GM12865 (cell line): ENCODE measurements around the gene RAB15.

Experiments
- DNase-seq: peaks from one replicate; pipeline ENCODE4 v3.0.0; 2010; ENCODE audit warnings: low read depth
- H3K4me3 ChIP-seq: 2 replicates; pipeline ENCODE4 v1.5.1; 2011; ENCODE audit warnings: mild to moderate bottlenecking, low read depth, low read length, control low read depth
- TF ChIP-seq, protein P1 (sequence below): IDR thresholded peaks from 2 replicates; pipeline ENCODE4 v1.5.1; 2011; ENCODE audit warnings: low read length, control low read depth, low read depth, inconsistent platforms; ENCODE audit not compliant: insufficient read depth; ENCODE audit errors: missing control alignments

RAB15 gene

DNA sequence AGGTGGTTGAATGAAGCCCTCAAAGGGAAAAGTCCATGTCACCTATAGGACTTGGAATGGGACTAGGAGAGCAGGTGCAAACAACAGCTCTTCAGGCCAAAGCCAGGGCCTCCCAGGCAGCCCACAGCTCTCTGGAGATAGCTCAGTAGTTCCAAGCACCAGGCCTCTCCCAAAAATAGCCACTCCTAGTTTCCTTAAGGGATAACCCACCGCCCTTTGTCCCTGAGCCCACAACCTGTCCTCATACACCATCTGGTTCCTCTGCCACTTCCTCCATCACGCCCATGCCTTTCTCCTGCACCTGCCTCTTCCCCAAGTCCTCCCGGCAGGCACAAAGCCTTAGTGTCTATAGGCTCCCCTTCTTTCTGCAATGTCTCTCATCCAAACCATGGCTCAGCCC, 2.1 kb downstream of the RAB15 start:
- DNase-seq: no peak
- no peak overlapping the region for H3K4me3 ChIP-seq
- TF ChIP-seq, protein P1, sequence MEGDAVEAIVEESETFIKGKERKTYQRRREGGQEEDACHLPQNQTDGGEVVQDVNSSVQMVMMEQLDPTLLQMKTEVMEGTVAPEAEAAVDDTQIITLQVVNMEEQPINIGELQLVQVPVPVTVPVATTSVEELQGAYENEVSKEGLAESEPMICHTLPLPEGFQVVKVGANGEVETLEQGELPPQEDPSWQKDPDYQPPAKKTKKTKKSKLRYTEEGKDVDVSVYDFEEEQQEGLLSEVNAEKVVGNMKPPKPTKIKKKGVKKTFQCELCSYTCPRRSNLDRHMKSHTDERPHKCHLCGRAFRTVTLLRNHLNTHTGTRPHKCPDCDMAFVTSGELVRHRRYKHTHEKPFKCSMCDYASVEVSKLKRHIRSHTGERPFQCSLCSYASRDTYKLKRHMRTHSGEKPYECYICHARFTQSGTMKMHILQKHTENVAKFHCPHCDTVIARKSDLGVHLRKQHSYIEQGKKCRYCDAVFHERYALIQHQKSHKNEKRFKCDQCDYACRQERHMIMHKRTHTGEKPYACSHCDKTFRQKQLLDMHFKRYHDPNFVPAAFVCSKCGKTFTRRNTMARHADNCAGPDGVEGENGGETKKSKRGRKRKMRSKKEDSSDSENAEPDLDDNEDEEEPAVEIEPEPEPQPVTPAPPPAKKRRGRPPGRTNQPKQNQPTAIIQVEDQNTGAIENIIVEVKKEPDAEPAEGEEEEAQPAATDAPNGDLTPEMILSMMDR: no peak

DNA sequence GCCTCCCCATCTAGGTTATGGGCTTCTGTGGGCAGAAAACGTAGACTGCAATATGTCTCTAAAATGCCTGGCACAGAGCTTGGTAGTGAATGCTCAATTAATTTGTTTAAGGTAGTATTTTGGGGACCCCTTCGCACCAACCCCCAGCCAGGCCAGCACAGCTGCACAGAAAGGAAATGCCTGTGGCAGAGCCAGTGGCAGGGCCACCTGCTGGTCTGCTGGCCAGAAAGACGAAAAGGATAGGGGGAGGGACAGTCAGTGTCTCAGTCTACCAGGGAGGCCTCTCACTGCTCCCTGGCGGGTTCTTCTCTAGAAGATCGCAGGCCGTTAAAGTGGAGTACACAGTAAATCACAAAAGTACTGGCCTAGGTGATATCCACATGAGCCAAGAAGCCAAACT, 3.5 kb downstream of the RAB15 start:
- TF ChIP-seq, protein P1: no peak
- no peak overlapping the region for H3K4me3 ChIP-seq
- no peak for DNase-seq

DNA sequence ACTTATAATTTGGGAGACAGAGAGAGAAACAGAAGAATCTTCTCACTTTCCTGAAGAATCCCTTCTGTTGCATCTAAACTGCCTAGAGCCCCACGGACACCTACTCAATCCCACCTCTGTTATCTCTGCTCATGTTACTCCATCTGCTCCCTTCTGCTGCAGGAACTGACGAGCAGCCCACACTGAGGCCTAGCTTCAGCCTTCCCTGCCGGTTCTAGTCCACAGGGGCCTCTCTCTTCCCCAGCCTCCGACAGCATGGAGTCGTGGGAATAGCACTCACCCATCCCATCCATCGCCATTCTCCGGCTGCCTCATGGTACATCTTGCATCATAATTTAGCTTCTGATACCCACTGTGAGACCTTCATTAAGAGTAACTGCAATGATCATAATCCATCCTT, 4.0 kb downstream of the RAB15 start:
- TF ChIP-seq, protein P1: no peak
- no peak for DNase-seq
- no peak overlapping the region for H3K4me3 ChIP-seq

DNA sequence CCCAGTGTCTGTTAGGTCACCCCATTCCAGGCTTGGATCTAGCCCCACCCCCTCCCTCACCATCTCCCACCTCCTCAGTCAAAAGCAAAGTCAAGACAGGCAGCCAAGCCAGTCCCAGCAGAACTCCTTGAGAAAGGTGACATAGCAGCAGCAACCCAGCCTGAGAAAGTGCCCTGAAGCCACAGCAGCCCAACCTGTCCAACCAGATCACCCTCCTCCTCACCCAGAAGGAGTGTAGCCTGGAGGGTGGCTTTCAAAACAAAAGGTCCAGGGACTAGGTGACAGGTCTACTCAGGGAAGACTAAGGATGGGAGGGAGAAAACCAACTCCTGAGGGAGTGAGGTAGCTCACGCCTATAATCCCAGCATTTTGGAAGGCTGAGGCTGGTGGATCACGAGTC, 5.2 kb downstream of the RAB15 start:
- TF ChIP-seq, protein P1: no peak
- H3K4me3 ChIP-seq: no peak overlapping the region
- no peak for DNase-seq

DNA sequence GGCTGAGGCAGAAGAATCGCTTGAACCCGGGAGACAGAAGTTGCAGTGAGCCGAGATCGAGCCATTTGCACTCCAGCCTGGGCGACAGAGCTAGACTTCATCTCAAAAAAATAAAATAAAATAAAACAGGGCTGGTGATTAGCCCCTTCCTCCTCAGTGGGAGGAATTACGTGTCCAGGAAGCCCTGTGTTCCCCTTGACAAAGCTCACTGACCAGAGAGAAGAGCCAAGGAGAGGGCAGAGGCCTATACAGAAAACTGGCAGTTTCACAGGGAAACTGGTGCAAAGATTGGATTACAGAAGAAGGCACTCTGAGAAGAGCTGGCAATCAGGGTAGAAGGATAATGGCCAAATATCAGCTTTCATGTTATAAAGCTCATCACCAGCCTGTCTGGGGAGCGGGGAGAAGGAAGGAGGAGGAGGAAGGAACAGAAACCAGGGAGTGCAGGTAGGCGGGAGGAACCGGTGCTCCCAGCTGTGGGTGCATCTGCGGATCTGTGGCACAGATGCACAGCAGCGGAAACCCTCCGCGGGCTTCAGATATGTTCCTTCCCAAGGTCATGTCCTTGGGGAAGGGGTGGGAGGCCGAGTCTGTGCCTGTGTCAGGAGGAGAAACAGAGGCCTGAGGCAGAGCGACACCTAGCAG, 6.7 kb downstream of the RAB15 start:
- TF ChIP-seq, protein P1: no peak
- DNase-seq: no peak

DNA sequence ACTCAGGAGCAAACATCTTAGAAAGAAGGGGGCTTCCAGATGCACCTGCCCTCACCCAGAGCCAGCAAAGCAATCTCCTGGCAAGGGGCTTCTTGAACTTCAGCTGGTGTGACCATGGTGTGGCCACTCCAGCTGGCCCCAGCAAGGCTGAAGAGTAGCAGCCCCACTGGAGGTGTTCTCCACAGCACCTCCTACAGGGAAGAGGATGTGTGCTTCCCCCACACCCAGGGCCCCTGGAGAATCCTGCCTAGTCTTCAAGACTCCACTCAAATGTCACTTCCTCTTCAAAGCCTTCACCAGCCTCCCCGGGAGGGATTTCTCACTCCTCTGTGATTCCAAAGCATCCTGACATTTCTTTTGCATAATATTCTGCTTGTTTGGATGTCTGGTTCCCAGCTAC, 8.5 kb downstream of the RAB15 start:
- no peak overlapping the region for H3K4me3 ChIP-seq
- TF ChIP-seq, protein P1: no peak
- no peak for DNase-seq

More for the DNA sequence above, 6.7 kb downstream of the RAB15 start:
- no peak overlapping the region for H3K4me3 ChIP-seq

DNA sequence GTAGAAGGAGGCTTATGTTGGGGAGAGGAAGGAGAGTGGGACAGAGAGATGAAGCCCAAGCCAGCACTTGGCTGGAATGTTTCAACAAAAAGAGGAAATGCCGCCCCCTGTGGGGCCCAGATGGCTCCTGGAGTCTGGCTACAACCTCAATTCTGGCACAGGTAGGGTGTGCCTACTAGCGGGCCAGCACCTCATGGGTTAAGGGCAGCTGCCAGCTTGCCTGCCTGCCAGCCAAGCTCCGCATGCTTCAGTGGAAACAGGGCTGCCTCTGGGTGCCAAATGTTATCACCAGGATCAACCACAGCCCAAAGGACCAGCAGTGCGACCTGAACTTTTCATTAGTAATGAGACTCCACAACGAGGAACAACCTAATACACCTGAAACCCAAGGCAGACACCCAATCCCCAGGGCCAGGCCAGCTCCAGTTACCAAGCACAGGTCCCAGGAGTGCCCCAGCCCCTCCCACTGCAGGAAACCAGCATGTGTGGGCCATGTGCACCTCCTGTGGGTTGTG, 11.3 kb downstream of the RAB15 start:
- TF ChIP-seq, protein P1: no peak
- no peak for DNase-seq
- H3K4me3 ChIP-seq: no peak overlapping the region
